Keratinocyte (primary cell): ENCODE data around the gene SLIT3. TPM values are rescaled to one million over a fixed set of nuclear protein-coding genes. Genes with fewer than 3 reads are reported as not detected.

Experiments used
- DNase-seq: peaks from one replicate; pipeline ENCODE4 v3.0.0-alpha.2; 2011; ENCODE audit warnings: low read depth, missing footprints, low spot score
- FAIRE-seq: peaks from 2 replicates; lab custom pipeline; 2011; peaks lifted over from hg19 to GRCh38; lab: Jason Lieb, UNC
- H2AFZ ChIP-seq: 2 replicates; pipeline ENCODE4 v1.6.0; 2012; ENCODE audit warnings: low read length, control low read depth, inconsistent platforms; ENCODE audit not compliant: control insufficient read depth
- H3K27ac ChIP-seq: 2 replicates; pipeline ENCODE4 v1.5.1; 2011; ENCODE audit warnings: low read length; ENCODE audit not compliant: control insufficient read depth, insufficient read depth
- H3K27me3 ChIP-seq: 3 replicates; pipeline ENCODE4 v1.6.0; 2011; ENCODE audit warnings: low read length; ENCODE audit not compliant: control insufficient read depth, insufficient read depth; ENCODE audit errors: extremely low read depth
- H3K36me3 ChIP-seq, 2 experiments: 2 replicates in 1 of 2; 3 replicates in 1 of 2; pipeline ENCODE4 v1.5.1; 2011; ENCODE audit warnings: low read length in 2 of 2, mild to moderate bottlenecking in 1 of 2; ENCODE audit not compliant: control insufficient read depth in 2 of 2, insufficient read depth in 2 of 2; ENCODE audit errors: extremely low read depth in 1 of 2
- H3K4me1 ChIP-seq: 3 replicates; pipeline ENCODE4 v1.5.1; 2011; ENCODE audit warnings: low read length; ENCODE audit not compliant: control insufficient read depth, insufficient read depth; ENCODE audit errors: extremely low read depth
- H3K4me2 ChIP-seq: 3 replicates; pipeline ENCODE4 v1.6.0; 2011; ENCODE audit warnings: low read depth, low read length; ENCODE audit not compliant: control insufficient read depth, insufficient read depth; ENCODE audit errors: extremely low read depth
- H3K4me3 ChIP-seq, 3 experiments: fragments of 200-600 bp in 1 of 3; sonication (generic) in 1 of 3; 2 replicates in 2 of 3; 3 replicates in 1 of 3; pipeline ENCODE4 v1.5.1; 2011 to 2016; ENCODE audit warnings: low read length in 3 of 3, mild to moderate bottlenecking in 3 of 3, control low read depth in 2 of 3, inconsistent platforms in 1 of 3, low read depth in 1 of 3, mixed read lengths in 1 of 3, mixed run types in 1 of 3, moderate library complexity in 1 of 3; ENCODE audit not compliant: control insufficient read depth in 2 of 3, insufficient read depth in 2 of 3; ENCODE audit errors: extremely low read depth in 1 of 3
- H3K79me2 ChIP-seq: 2 replicates; pipeline ENCODE4 v1.6.0; 2012; ENCODE audit warnings: low read length; ENCODE audit not compliant: control insufficient read depth, insufficient read depth
- H3K9ac ChIP-seq: 3 replicates; pipeline ENCODE4 v1.6.0; 2011; ENCODE audit warnings: low read length; ENCODE audit not compliant: control insufficient read depth, insufficient read depth; ENCODE audit errors: extremely low read depth
- H3K9me1 ChIP-seq: 3 replicates; pipeline ENCODE4 v1.6.0; 2011; ENCODE audit warnings: low read length; ENCODE audit not compliant: control insufficient read depth, insufficient read depth; ENCODE audit errors: extremely low read depth
- H3K9me3 ChIP-seq: 2 replicates; pipeline ENCODE4 v1.5.1; 2012; ENCODE audit warnings: low read depth, low read length; ENCODE audit not compliant: control insufficient read depth
- H4K20me1 ChIP-seq: 3 replicates; pipeline ENCODE4 v1.6.0; 2011; ENCODE audit warnings: low read length; ENCODE audit not compliant: control insufficient read depth, insufficient read depth; ENCODE audit errors: extremely low read depth
- EZH2 ChIP-seq: IDR thresholded peaks from one replicate; pipeline ENCODE4 v1.6.1; 2012; ENCODE audit warnings: inconsistent platforms, mild to moderate bottlenecking, low read length, moderate library complexity
- dilution Hi-C: fragments of 300-500 bp; cut with MboI; formaldehyde crosslinking; loops from one replicate; pipeline ENCODE4 v1.7.0; 2020; ENCODE audit warnings: low sequenced_read_pairs; ENCODE audit not compliant: extremely low pct_ligation_motif_present
- polyA plus RNA-seq, 5 experiments: library from polyadenylated mRNA; depleted of rRNA in 3 of 5; stranded (reverse) in 3 of 5; stranded (forward) in 1 of 5; unstranded in 1 of 5; fragments of >200 nt; gene quantifications; 1 replicate in 1 of 5; 2 replicates in 3 of 5; 3 replicates in 1 of 5; pipeline versions ENCODE4 v1.2.1 to v1.2.3, GENCODE V29; 2011 to 2012; ENCODE audit warnings: missing spikeins in 2 of 5, low read depth in 1 of 5, low replicate concordance in 1 of 5
- TF ChIP-seq, protein P1 (sequence below), 3 experiments: IDR thresholded peaks in 1 of 3; conservative IDR thresholded peaks in 1 of 3; optimal IDR thresholded peaks in 1 of 3; 2 replicates in 2 of 3; 3 replicates in 1 of 3; pipeline versions ENCODE3 to v1.5.1; 2011; ENCODE audit warnings: low read length in 3 of 3, mild to moderate bottlenecking in 3 of 3, moderate library complexity in 2 of 3, control low read depth in 1 of 3, inconsistent platforms in 1 of 3; ENCODE audit not compliant: insufficient read depth in 2 of 3; ENCODE audit errors: extremely low read depth in 1 of 3

SLIT3 gene
- polyA plus RNA-seq, 1 donor (not counting 4 experiments of a cell fraction or from before 2014, with no cell fraction given) = 2.4 TPM

DNA sequence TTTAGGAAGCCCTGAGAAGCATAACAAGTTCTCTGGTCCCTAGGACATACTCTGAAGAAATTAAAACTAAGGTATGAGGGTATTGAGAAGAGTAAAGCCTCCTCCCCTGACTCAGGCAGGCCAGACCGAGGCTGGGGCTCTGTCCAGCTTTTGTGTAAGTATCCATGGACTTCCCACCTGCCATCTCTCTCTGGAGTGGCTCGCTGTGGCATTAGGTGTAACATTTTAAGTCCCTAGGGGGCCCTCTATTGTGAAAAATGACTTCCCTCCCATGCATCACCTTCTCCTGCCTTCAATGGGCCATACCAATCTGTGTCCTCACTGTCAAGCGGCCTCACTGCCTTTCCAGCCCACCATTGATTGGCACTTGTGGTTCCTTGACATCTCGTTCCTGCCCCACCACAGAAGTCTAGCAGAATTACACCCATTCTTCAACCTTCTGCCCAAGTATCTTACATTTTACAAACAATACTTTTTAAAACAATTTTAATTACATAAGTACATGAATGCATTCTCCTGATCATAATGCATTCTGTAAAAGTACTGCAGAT, 205.5 kb downstream of the SLIT3 start:
- H3K4me2 ChIP-seq = no peak overlapping the region
- no peak for DNase-seq
- TF ChIP-seq, protein P1, sequence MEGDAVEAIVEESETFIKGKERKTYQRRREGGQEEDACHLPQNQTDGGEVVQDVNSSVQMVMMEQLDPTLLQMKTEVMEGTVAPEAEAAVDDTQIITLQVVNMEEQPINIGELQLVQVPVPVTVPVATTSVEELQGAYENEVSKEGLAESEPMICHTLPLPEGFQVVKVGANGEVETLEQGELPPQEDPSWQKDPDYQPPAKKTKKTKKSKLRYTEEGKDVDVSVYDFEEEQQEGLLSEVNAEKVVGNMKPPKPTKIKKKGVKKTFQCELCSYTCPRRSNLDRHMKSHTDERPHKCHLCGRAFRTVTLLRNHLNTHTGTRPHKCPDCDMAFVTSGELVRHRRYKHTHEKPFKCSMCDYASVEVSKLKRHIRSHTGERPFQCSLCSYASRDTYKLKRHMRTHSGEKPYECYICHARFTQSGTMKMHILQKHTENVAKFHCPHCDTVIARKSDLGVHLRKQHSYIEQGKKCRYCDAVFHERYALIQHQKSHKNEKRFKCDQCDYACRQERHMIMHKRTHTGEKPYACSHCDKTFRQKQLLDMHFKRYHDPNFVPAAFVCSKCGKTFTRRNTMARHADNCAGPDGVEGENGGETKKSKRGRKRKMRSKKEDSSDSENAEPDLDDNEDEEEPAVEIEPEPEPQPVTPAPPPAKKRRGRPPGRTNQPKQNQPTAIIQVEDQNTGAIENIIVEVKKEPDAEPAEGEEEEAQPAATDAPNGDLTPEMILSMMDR (optimal IDR thresholded peaks at IDR 0.05 in 1 of 3, IDR thresholded peaks at IDR 0.05 in 1 of 3, conservative IDR thresholded peaks at IDR 0.05 in 1 of 3; ENCODE audit: extremely low read depth in 1 of 3, insufficient read depth in 2 of 3, low read length in 3 of 3) = no peak
- TF ChIP-seq EZH2 = no peak
- dilution Hi-C loops = no loop called here
- no peaks in the 10 kb centered on the region for H3K36me3 ChIP-seq
- no peaks in the 10 kb centered on the region for H3K27me3 ChIP-seq
- H3K9me1 ChIP-seq = no peaks in the 10 kb centered on the region
- no peak for FAIRE-seq
- H3K4me1 ChIP-seq = peaks cover 2% of the 10 kb centered on the region
- H3K9ac ChIP-seq = no peak overlapping the region
- no peaks in the 10 kb centered on the region for H3K79me2 ChIP-seq
- H3K27ac ChIP-seq = no peak overlapping the region
- no peak overlapping the region for H3K4me3 ChIP-seq
- H2AFZ ChIP-seq = no peak overlapping the region
- peaks cover 4% of the 10 kb centered on the region for H3K9me3 ChIP-seq
- no peaks in the 10 kb centered on the region for H4K20me1 ChIP-seq

GRCh38 chr5:169094586-169095409, 206.1 kb downstream of the SLIT3 start:
- no peak overlapping the region for H3K4me2 ChIP-seq

More at GRCh38 chr5:169094586-169095409, 206.1 kb downstream of the SLIT3 start:
- Histone ChIP-seq H3K4me3 (no peak overlapping the region), H3K36me3 (no peaks in the 10 kb centered on the region), H3K27me3 (no peaks in the 10 kb centered on the region), H4K20me1 (no peaks in the 10 kb centered on the region), H3K79me2 (no peaks in the 10 kb centered on the region), H2AFZ (no peak overlapping the region), H3K9ac (no peak overlapping the region), H3K4me1 (peaks cover under 1% of the 10 kb centered on the region), H3K9me3 (peaks cover 4% of the 10 kb centered on the region), H3K9me1 (no peaks in the 10 kb centered on the region), H3K27ac (no peak overlapping the region)
- no peak for DNase-seq
- no peak for FAIRE-seq
- TF ChIP-seq, protein P1 (optimal IDR thresholded peaks at IDR 0.05 in 1 of 3, IDR thresholded peaks at IDR 0.05 in 1 of 3, conservative IDR thresholded peaks at IDR 0.05 in 1 of 3; ENCODE audit: extremely low read depth in 1 of 3, insufficient read depth in 2 of 3, low read length in 3 of 3) = no peak
- TF ChIP-seq EZH2 = no peak
- dilution Hi-C loops = no loop called here
